Measurements from ENCODE around the gene ADAMTSL5. TPM values are rescaled to one million over a fixed set of nuclear protein-coding genes. Genes with fewer than 3 reads are reported as not detected.

The ADAMTSL5 gene
- polyA plus RNA-seq, 1 donor from 2014 or later = not detected

- Histone ChIP-seq H3K27me3 (ENCODE audit: insufficient read depth, low read depth, low read length) (peaks cover 22% of the 10 kb centered on the region), H3K4me2 (ENCODE audit: low read length) (no peak overlapping the region), H3K9me3 (ENCODE audit: low read length) (no peaks in the 10 kb centered on the region), H3K9me2 (ENCODE audit: insufficient read depth, low read length) (no peaks in the 10 kb centered on the region), H2AFZ (ENCODE audit: low read depth, low read length) (no peak overlapping the region), H3K4me3 (ENCODE audit: low read length) (no peak overlapping the region), H4K20me1 (ENCODE audit: insufficient read depth) (no peaks in the 10 kb centered on the region), H3K79me2 (replicated peaks; ENCODE audit: insufficient read depth, low read length) (no peaks in the 10 kb centered on the region), H3K36me3 (ENCODE audit: insufficient read depth, low read length) (no peaks in the 10 kb centered on the region), H3K9ac (ENCODE audit: low read length) (no peak overlapping the region), H3K27ac (ENCODE audit: low read length) (no peak overlapping the region), H3F3A (ENCODE audit: insufficient read depth, low read length, poor library complexity, severe bottlenecking) (no peaks in the 10 kb centered on the region)
- TF ChIP-seq RAD21 (conservative IDR thresholded peaks at IDR 0.05) (no peak), POLR2AphosphoS5 (IDR thresholded peaks at IDR 0.05) (no peak), EP300 (conservative IDR thresholded peaks at IDR 0.05; ENCODE audit: poor library complexity, severe bottlenecking) (no peak), SMC3 (conservative IDR thresholded peaks at IDR 0.05; ENCODE audit: poor library complexity) (no peak), TAF1 (IDR thresholded peaks at IDR 0.05; ENCODE audit: low read depth) (no peak), EZH2 (IDR thresholded peaks at IDR 0.05; ENCODE audit: borderline replicate concordance, insufficient read depth, low read length, poor library complexity, severe bottlenecking) (no peak), CTCF (IDR thresholded peaks at IDR 0.05; ENCODE audit: poor library complexity, severe bottlenecking) (no peak), REST (IDR thresholded peaks at IDR 0.05; ENCODE audit: borderline replicate concordance) (no peak), MXI1 (conservative IDR thresholded peaks at IDR 0.05; ENCODE audit: poor library complexity, severe bottlenecking) (no peak)
These were observed 15.0 kb upstream of the ADAMTSL5 start for GRCh38 chr19:1527650-1528309.

- no peaks in the 10 kb centered on the region for H3K9me2 ChIP-seq (ENCODE audit: insufficient read depth, low read length)
- no peak overlapping the region for H2AFZ ChIP-seq (ENCODE audit: low read depth, low read length)
- H3K27me3 ChIP-seq (ENCODE audit: insufficient read depth, low read depth, low read length) = peaks cover 24% of the 10 kb centered on the region
- no peak overlapping the region for H3K4me3 ChIP-seq (ENCODE audit: low read length)
- no peak for TF ChIP-seq MXI1 (conservative IDR thresholded peaks at IDR 0.05; ENCODE audit: poor library complexity, severe bottlenecking)
- no peak for TF ChIP-seq CTCF (IDR thresholded peaks at IDR 0.05; ENCODE audit: poor library complexity, severe bottlenecking)
- no peak for TF ChIP-seq RAD21 (conservative IDR thresholded peaks at IDR 0.05)
- no peak for TF ChIP-seq SMC3 (conservative IDR thresholded peaks at IDR 0.05; ENCODE audit: poor library complexity)
- TF ChIP-seq EP300 (conservative IDR thresholded peaks at IDR 0.05; ENCODE audit: poor library complexity, severe bottlenecking) = no peak
- TF ChIP-seq POLR2AphosphoS5 (IDR thresholded peaks at IDR 0.05) = no peak
- no peak for TF ChIP-seq REST (IDR thresholded peaks at IDR 0.05; ENCODE audit: borderline replicate concordance)
- no peak for TF ChIP-seq TAF1 (IDR thresholded peaks at IDR 0.05; ENCODE audit: low read depth)
- no peak for TF ChIP-seq EZH2 (IDR thresholded peaks at IDR 0.05; ENCODE audit: borderline replicate concordance, insufficient read depth, low read length, poor library complexity, severe bottlenecking)
- H3K9ac ChIP-seq (ENCODE audit: low read length) = no peak overlapping the region
- H3K27ac ChIP-seq (ENCODE audit: low read length) = no peak overlapping the region
- no peaks in the 10 kb centered on the region for H3K9me3 ChIP-seq (ENCODE audit: low read length)
- H3K79me2 ChIP-seq (replicated peaks; ENCODE audit: insufficient read depth, low read length) = no peaks in the 10 kb centered on the region
- no peaks in the 10 kb centered on the region for H4K20me1 ChIP-seq (ENCODE audit: insufficient read depth)
- H3K36me3 ChIP-seq (ENCODE audit: insufficient read depth, low read length) = no peaks in the 10 kb centered on the region
- no peak overlapping the region for H3K4me2 ChIP-seq (ENCODE audit: low read length)
- no peaks in the 10 kb centered on the region for H3F3A ChIP-seq (ENCODE audit: insufficient read depth, low read length, poor library complexity, severe bottlenecking)
These were observed 14.3 kb upstream of the ADAMTSL5 start for GRCh38 chr19:1526979-1527649.

Data from neural cell (in vitro differentiated cells).